HEK293 (cell line): ENCODE data around the gene STOML1.

Source experiments
- CTCF ChIA-PET: fragments of 350-600 bp; formaldehyde crosslinking; extraction: SDS; loops from one replicate; lab custom pipeline; 2021; ENCODE audit warnings: antibody characterized with exemption; lab: Yijun Ruan, JAX
- POLR2A ChIA-PET: fragments of 300-600 bp; formaldehyde crosslinking; extraction: SDS; loops from one replicate; lab custom pipeline; 2020; ENCODE audit warnings: antibody characterized with exemption, inconsistent platforms; lab: Yijun Ruan, JAX
- H3K27ac ChIP-seq: fragments of 200-500 bp; sonication (Bioruptor generic); 2 replicates; pipeline ENCODE4 v1.5.1; 2014; ENCODE audit warnings: low read depth, low read length, control low read depth, inconsistent platforms; ENCODE audit errors: extremely low read depth
- H3K36me3 ChIP-seq, 2 experiments: fragments of 200-500 bp in 1 of 2; sonication (Bioruptor generic) in 1 of 2; 1 replicate in 1 of 2; 2 replicates in 1 of 2; pipeline ENCODE4 v1.5.1; 2014 to 2017; ENCODE audit warnings: inconsistent platforms in 2 of 2, low read length in 2 of 2; ENCODE audit not compliant: control insufficient read depth in 2 of 2, insufficient read depth in 1 of 2
- H3K4me1 ChIP-seq: fragments of 200-500 bp; sonication (Bioruptor generic); 2 replicates; pipeline ENCODE4 v1.5.1; 2014; ENCODE audit warnings: mild to moderate bottlenecking, low read length, inconsistent platforms; ENCODE audit not compliant: control insufficient read depth, insufficient read depth
- H3K4me3 ChIP-seq: 2 replicates; pipeline ENCODE4 v1.5.1; 2011; ENCODE audit warnings: low read depth, mild to moderate bottlenecking, control low read depth, low read length, moderate library complexity
- H3K9me3 ChIP-seq: fragments of 200-500 bp; sonication (Bioruptor generic); 2 replicates; pipeline ENCODE4 v1.5.1; 2014; ENCODE audit warnings: low read depth, low read length, inconsistent platforms; ENCODE audit not compliant: control insufficient read depth, insufficient read depth
- BCL6B ChIP-seq: fragments of 450-650 bp; formaldehyde crosslinking; IDR thresholded peaks from 2 replicates; pipeline ENCODE4 v1.5.1; 2017; ENCODE audit warnings: missing biosample characterization, missing genetic modification characterization
- KLF10 ChIP-seq: fragments of 450-650 bp; IDR thresholded peaks from 2 replicates; pipeline ENCODE4 v1.5.1; 2018; ENCODE audit warnings: missing biosample characterization, mild to moderate bottlenecking, missing genetic modification characterization
- MEIS1 ChIP-seq: sonication (generic); formaldehyde crosslinking; IDR thresholded peaks from 2 replicates; pipeline ENCODE4 v1.8.1; 2022; ENCODE audit warnings: missing genetic modification reagents, mild to moderate bottlenecking, borderline replicate concordance
- TSHZ1 ChIP-seq: fragments of 450-650 bp; formaldehyde crosslinking; IDR thresholded peaks from 2 replicates; pipeline ENCODE4 v1.5.1; 2016; ENCODE audit warnings: missing biosample characterization, missing genetic modification characterization, borderline replicate concordance
- WT1 ChIP-seq: fragments of 450-650 bp; formaldehyde crosslinking; IDR thresholded peaks from 2 replicates; pipeline ENCODE4 v1.5.1; 2016; ENCODE audit warnings: missing biosample characterization, missing genetic modification characterization
- ZBTB6 ChIP-seq: fragments of 450-650 bp; formaldehyde crosslinking; IDR thresholded peaks from 2 replicates; pipeline ENCODE4 v1.5.1; 2017; ENCODE audit warnings: missing biosample characterization, missing genetic modification characterization
- ZFHX2 ChIP-seq: fragments of 450-650 bp; formaldehyde crosslinking; conservative IDR thresholded peaks from 2 replicates; pipeline ENCODE4 v1.5.1; 2016; ENCODE audit warnings: missing biosample characterization, missing genetic modification characterization
- ZNF10 ChIP-seq: fragments of 450-650 bp; formaldehyde crosslinking; IDR thresholded peaks from 2 replicates; pipeline ENCODE4 v1.5.1; 2017; ENCODE audit warnings: missing biosample characterization, missing genetic modification characterization
- ZNF112 ChIP-seq: fragments of 450-650 bp; formaldehyde crosslinking; IDR thresholded peaks from 2 replicates; pipeline ENCODE4 v1.5.0; 2017; ENCODE audit warnings: missing biosample characterization, missing genetic modification characterization
- ZNF140 ChIP-seq: fragments of 450-650 bp; formaldehyde crosslinking; IDR thresholded peaks from 2 replicates; pipeline ENCODE4 v1.5.1; 2016; ENCODE audit warnings: missing biosample characterization, missing genetic modification characterization
- ZNF280C ChIP-seq: fragments of 450-650 bp; formaldehyde crosslinking; IDR thresholded peaks from 2 replicates; pipeline ENCODE4 v1.5.1; 2016; ENCODE audit warnings: missing biosample characterization, missing genetic modification characterization
- ZNF354C ChIP-seq: fragments of 450-650 bp; formaldehyde crosslinking; IDR thresholded peaks from 2 replicates; pipeline ENCODE4 v1.5.1; 2016; ENCODE audit warnings: missing biosample characterization, missing genetic modification characterization, low read depth, borderline replicate concordance
- ZNF366 ChIP-seq: fragments of 450-650 bp; formaldehyde crosslinking; conservative IDR thresholded peaks from 2 replicates; pipeline ENCODE4 v1.5.1; 2016; ENCODE audit warnings: missing biosample characterization, missing genetic modification characterization
- ZNF404 ChIP-seq: fragments of 450-650 bp; formaldehyde crosslinking; IDR thresholded peaks from 2 replicates; pipeline ENCODE4 v1.5.1; 2017; ENCODE audit warnings: missing biosample characterization, missing genetic modification characterization
- ZNF426 ChIP-seq: fragments of 450-650 bp; formaldehyde crosslinking; IDR thresholded peaks from 2 replicates; pipeline ENCODE4 v1.5.1; 2017; ENCODE audit warnings: missing biosample characterization, missing genetic modification characterization, mild to moderate bottlenecking, inconsistent platforms, moderate library complexity
- ZNF48 ChIP-seq: fragments of 450-650 bp; formaldehyde crosslinking; IDR thresholded peaks from 2 replicates; pipeline ENCODE4 v1.5.1; 2016; ENCODE audit warnings: missing biosample characterization, missing genetic modification characterization
- ZNF548 ChIP-seq: fragments of 450-650 bp; formaldehyde crosslinking; IDR thresholded peaks from 2 replicates; pipeline ENCODE4 v1.5.1; 2016; ENCODE audit warnings: missing biosample characterization, missing genetic modification characterization
- ZNF558 ChIP-seq: fragments of 450-650 bp; formaldehyde crosslinking; IDR thresholded peaks from 2 replicates; pipeline ENCODE4 v1.5.1; 2016; ENCODE audit warnings: missing biosample characterization, missing genetic modification characterization
- ZNF560 ChIP-seq: fragments of 450-650 bp; formaldehyde crosslinking; IDR thresholded peaks from 2 replicates; pipeline ENCODE4 v1.5.1; 2017; ENCODE audit warnings: missing biosample characterization, missing genetic modification characterization, borderline replicate concordance
- ZNF571 ChIP-seq: fragments of 450-650 bp; formaldehyde crosslinking; IDR thresholded peaks from 2 replicates; pipeline ENCODE4 v1.5.0; 2017; ENCODE audit warnings: missing biosample characterization, missing genetic modification characterization
- ZNF629 ChIP-seq: fragments of 450-650 bp; formaldehyde crosslinking; IDR thresholded peaks from 2 replicates; pipeline ENCODE4 v1.5.1; 2017; ENCODE audit warnings: missing biosample characterization, missing genetic modification characterization
- ZNF692 ChIP-seq: fragments of 450-650 bp; formaldehyde crosslinking; IDR thresholded peaks from 2 replicates; pipeline ENCODE4 v1.5.1; 2016; ENCODE audit warnings: missing biosample characterization, missing genetic modification characterization
- ZNF785 ChIP-seq: fragments of 450-650 bp; formaldehyde crosslinking; IDR thresholded peaks from 2 replicates; pipeline ENCODE4 v1.5.1; 2016; ENCODE audit warnings: missing biosample characterization, missing genetic modification characterization
- ZXDB ChIP-seq: fragments of 450-650 bp; formaldehyde crosslinking; IDR thresholded peaks from 2 replicates; pipeline ENCODE4 v1.5.1; 2016; ENCODE audit warnings: missing biosample characterization, missing genetic modification characterization

The STOML1 gene

GRCh38 chr15:73969151-73969759 is 22.8 kb downstream of the STOML1 start (continued):
- TF ChIP-seq ZNF571 (tag by site-specific recombination): no peak
- no peak for TF ChIP-seq ZNF10
- TF ChIP-seq ZNF354C (tag by site-specific recombination): no peak
- no peak for TF ChIP-seq ZNF560
- TF ChIP-seq ZNF548 (tag by site-specific recombination): no peak
- no peak for TF ChIP-seq BCL6B (tag by site-specific recombination)
- no peak for TF ChIP-seq ZNF48 (tag by site-specific recombination)

- CTCF ChIA-PET: interaction anchor here (0.9 to 13.4 kb wide), 4 partner anchors 14 to 74 kb away, joined by 3 to 276 read pairs (median 126); no protein-coding TSS in a partner anchor
- Histone ChIP-seq H3K27ac (no peak overlapping the region), H3K36me3 (no peaks in the 10 kb centered on the region), H3K9me3 (no peaks in the 10 kb centered on the region), H3K4me3 (no peak overlapping the region), H3K4me1 (peaks cover 3% of the 10 kb centered on the region; the same call in 1 of the 2 replicates)
- no peak for TF ChIP-seq KLF10
- no peak for TF ChIP-seq ZNF366 (tag by site-specific recombination)
- no peak for TF ChIP-seq ZNF48 (tag by site-specific recombination)
- no peak for TF ChIP-seq ZNF404 (tag by site-specific recombination)
- TF ChIP-seq ZXDB (tag by site-specific recombination): no peak
- TF ChIP-seq MEIS1 (CRISPR knock-in tag): no peak
- TF ChIP-seq ZNF426 (tag by site-specific recombination): no peak
- no peak for TF ChIP-seq ZNF112
- no peak for TF ChIP-seq ZNF629 (tag by site-specific recombination)
- TF ChIP-seq ZNF785 (tag by site-specific recombination): no peak
- TF ChIP-seq TSHZ1: no peak
- no peak for TF ChIP-seq ZNF140 (tag by site-specific recombination)
- no peak for TF ChIP-seq ZNF558 (tag by site-specific recombination)
- TF ChIP-seq ZNF692 (tag by site-specific recombination): no peak
- TF ChIP-seq ZFHX2: no peak
- no peak for TF ChIP-seq WT1 (tag by site-specific recombination)
- TF ChIP-seq ZBTB6 (tag by site-specific recombination): no peak
- TF ChIP-seq ZNF280C (tag by site-specific recombination): no peak
- POLR2A ChIA-PET: no interaction called here
These were observed 23.6 kb downstream of the STOML1 start for GRCh38 chr15:73968461-73968860.
